DND-41 (cell line): ENCODE results near the gene ARHGAP15.

Experiments used
- ATAC-seq: fragments of 200-7000 bp; cut with Tn5 transposase; 3 replicates; pipeline ENCODE4 v1.9.1; 2021; ENCODE audit warnings: low read depth; ENCODE audit not compliant: insufficient read depth
- DNase-seq: peaks from one replicate; pipeline ENCODE4 v3.0.0-alpha.2; 2020
- H2AFZ ChIP-seq: 2 replicates; pipeline ENCODE4 v1.6.0; 2012; ENCODE audit warnings: low read depth, low read length
- H3K27ac ChIP-seq: 2 replicates; pipeline ENCODE4 v1.5.1; 2012; ENCODE audit warnings: low read length, inconsistent platforms
- H3K27me3 ChIP-seq: fragments of 200-600 bp; sonication (generic); 2 replicates; pipeline ENCODE4 v1.6.0; 2012; ENCODE audit warnings: low read length, mild to moderate bottlenecking, inconsistent platforms; ENCODE audit not compliant: insufficient read depth, poor library complexity
- H3K36me3 ChIP-seq: 2 replicates; pipeline ENCODE4 v1.5.1; 2012; ENCODE audit warnings: low read length, inconsistent platforms; ENCODE audit not compliant: insufficient read depth
- H3K4me1 ChIP-seq: 2 replicates; pipeline ENCODE4 v1.5.1; 2012; ENCODE audit warnings: mild to moderate bottlenecking, low read length; ENCODE audit not compliant: insufficient read depth
- H3K4me2 ChIP-seq: 2 replicates; pipeline ENCODE4 v1.6.0; 2012; ENCODE audit warnings: mild to moderate bottlenecking, moderate library complexity, low read length, inconsistent platforms; ENCODE audit not compliant: insufficient read depth
- H3K4me3 ChIP-seq, 2 experiments: fragments of 200-600 bp in 1 of 2; shearing (Covaris generic) in 1 of 2; 2 replicates each; pipeline ENCODE4 v1.5.1; 2012 to 2016; ENCODE audit warnings: inconsistent platforms in 2 of 2, low read length in 2 of 2, mild to moderate bottlenecking in 2 of 2, low read depth in 1 of 2, moderate library complexity in 1 of 2
- H3K79me2 ChIP-seq: 2 replicates; pipeline ENCODE4 v1.6.0; 2012; ENCODE audit warnings: low read length, inconsistent platforms; ENCODE audit not compliant: insufficient read depth
- H3K9ac ChIP-seq: 2 replicates; pipeline ENCODE4 v1.6.0; 2012; ENCODE audit warnings: low read depth, mild to moderate bottlenecking, inconsistent platforms, low read length, moderate library complexity
- H3K9me3 ChIP-seq: 2 replicates; pipeline ENCODE4 v1.5.1; 2012; ENCODE audit warnings: low read length, moderate library complexity, mild to moderate bottlenecking, inconsistent platforms; ENCODE audit not compliant: insufficient read depth, severe bottlenecking
- H4K20me1 ChIP-seq: 2 replicates; pipeline ENCODE4 v1.6.0; 2012; ENCODE audit warnings: low read length; ENCODE audit not compliant: insufficient read depth
- EZH2 ChIP-seq: IDR thresholded peaks from 3 replicates; pipeline ENCODE4 v1.6.1; 2012; ENCODE audit warnings: borderline replicate concordance, low read depth, mild to moderate bottlenecking, moderate library complexity, low read length, inconsistent platforms; ENCODE audit not compliant: severe bottlenecking
- TF ChIP-seq, protein P1 (sequence below): IDR thresholded peaks from 2 replicates; pipeline ENCODE4 v1.5.1; 2012; ENCODE audit warnings: borderline replicate concordance, low read length, moderate library complexity, mild to moderate bottlenecking; ENCODE audit not compliant: poor library complexity, severe bottlenecking; ENCODE audit errors: extremely low read depth

ARHGAP15 gene

GRCh38 chr2:143545059-143545948, 416.1 kb downstream of the ARHGAP15 start:
- no peak overlapping the region for H3K4me2 ChIP-seq
- no peak overlapping the region for H3K4me3 ChIP-seq
- TF ChIP-seq, protein P1, sequence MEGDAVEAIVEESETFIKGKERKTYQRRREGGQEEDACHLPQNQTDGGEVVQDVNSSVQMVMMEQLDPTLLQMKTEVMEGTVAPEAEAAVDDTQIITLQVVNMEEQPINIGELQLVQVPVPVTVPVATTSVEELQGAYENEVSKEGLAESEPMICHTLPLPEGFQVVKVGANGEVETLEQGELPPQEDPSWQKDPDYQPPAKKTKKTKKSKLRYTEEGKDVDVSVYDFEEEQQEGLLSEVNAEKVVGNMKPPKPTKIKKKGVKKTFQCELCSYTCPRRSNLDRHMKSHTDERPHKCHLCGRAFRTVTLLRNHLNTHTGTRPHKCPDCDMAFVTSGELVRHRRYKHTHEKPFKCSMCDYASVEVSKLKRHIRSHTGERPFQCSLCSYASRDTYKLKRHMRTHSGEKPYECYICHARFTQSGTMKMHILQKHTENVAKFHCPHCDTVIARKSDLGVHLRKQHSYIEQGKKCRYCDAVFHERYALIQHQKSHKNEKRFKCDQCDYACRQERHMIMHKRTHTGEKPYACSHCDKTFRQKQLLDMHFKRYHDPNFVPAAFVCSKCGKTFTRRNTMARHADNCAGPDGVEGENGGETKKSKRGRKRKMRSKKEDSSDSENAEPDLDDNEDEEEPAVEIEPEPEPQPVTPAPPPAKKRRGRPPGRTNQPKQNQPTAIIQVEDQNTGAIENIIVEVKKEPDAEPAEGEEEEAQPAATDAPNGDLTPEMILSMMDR, result no peak
- no peak for TF ChIP-seq EZH2
- no peaks in the 10 kb centered on the region for H4K20me1 ChIP-seq
- no peak overlapping the region for H3K27ac ChIP-seq
- H3K4me1 ChIP-seq, result no peaks in the 10 kb centered on the region
- ATAC-seq (peak; percentile 72; the same call in 2 of the 3 replicates), DNase-seq (peak; percentile 17)
- no peaks in the 10 kb centered on the region for H3K9me3 ChIP-seq
- H3K27me3 ChIP-seq, result no peaks in the 10 kb centered on the region
- no peak overlapping the region for H2AFZ ChIP-seq
- peaks cover 17% of the 10 kb centered on the region; the same call in 1 of the 2 replicates for H3K36me3 ChIP-seq
- no peak overlapping the region for H3K9ac ChIP-seq
- no peaks in the 10 kb centered on the region; the same call in 1 of the 2 replicates for H3K79me2 ChIP-seq

- no peak for ATAC-seq
Observed at GRCh38 chr2:143545949-143546255, 416.7 kb downstream of the ARHGAP15 start.

DNA sequence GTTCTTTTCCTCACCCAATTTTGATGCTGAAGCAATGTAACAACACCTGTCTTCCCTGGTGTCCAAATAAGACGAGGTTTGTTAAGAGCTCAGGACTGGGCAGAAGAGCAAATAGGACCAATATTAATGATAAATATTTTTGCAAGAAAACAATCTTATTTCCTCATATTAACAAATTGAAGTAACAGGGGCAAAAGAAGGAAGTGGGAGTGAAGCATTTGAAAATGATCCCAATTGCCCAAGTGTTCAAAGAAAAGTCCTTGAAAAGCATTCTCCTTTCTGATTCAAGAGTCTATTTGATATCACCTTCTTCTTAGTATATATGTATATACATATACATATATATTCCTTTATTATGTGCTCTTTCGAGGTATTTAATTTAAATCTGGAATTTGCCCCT, 418.8 kb downstream of the ARHGAP15 start:
- no peaks in the 10 kb centered on the region for H3K27me3 ChIP-seq
- ATAC-seq, result no peak
- no peaks in the 10 kb centered on the region for H3K79me2 ChIP-seq
- no peak overlapping the region for H3K4me3 ChIP-seq
- H3K36me3 ChIP-seq, result peaks cover 9% of the 10 kb centered on the region; the same call in 1 of the 2 replicates
- no peak overlapping the region for H3K9ac ChIP-seq
- H4K20me1 ChIP-seq, result no peaks in the 10 kb centered on the region
- DNase-seq, result no peak
- TF ChIP-seq, protein P1, result no peak
- TF ChIP-seq EZH2, result no peak
- H3K27ac ChIP-seq, result no peak overlapping the region
- no peak overlapping the region for H3K4me2 ChIP-seq
- no peaks in the 10 kb centered on the region for H3K4me1 ChIP-seq
- no peaks in the 10 kb centered on the region for H3K9me3 ChIP-seq
- no peak overlapping the region for H2AFZ ChIP-seq

More at GRCh38 chr2:143545949-143546255, 416.7 kb downstream of the ARHGAP15 start:
- H3K79me2 ChIP-seq, result no peaks in the 10 kb centered on the region; the same call in 1 of the 2 replicates
- no peaks in the 10 kb centered on the region for H3K9me3 ChIP-seq
- H2AFZ ChIP-seq, result no peak overlapping the region
- H3K27me3 ChIP-seq, result no peaks in the 10 kb centered on the region
- no peak overlapping the region for H3K27ac ChIP-seq
- H3K9ac ChIP-seq, result no peak overlapping the region
- peaks cover 17% of the 10 kb centered on the region; the same call in 1 of the 2 replicates for H3K36me3 ChIP-seq
- H3K4me3 ChIP-seq, result no peak overlapping the region
- TF ChIP-seq EZH2, result no peak
- TF ChIP-seq, protein P1, result no peak
- no peak overlapping the region for H3K4me2 ChIP-seq
- H3K4me1 ChIP-seq, result no peaks in the 10 kb centered on the region
- H4K20me1 ChIP-seq, result no peaks in the 10 kb centered on the region
- DNase-seq, result no peak
